Measurements from ENCODE around the gene ACD.

ACD gene

GRCh38 chr16:67668495-67669157 is 8.6 kb upstream of the ACD start:
- TF ChIP-seq ZFX (IDR thresholded peaks at IDR 0.05) (no peak), CTCF (conservative IDR thresholded peaks at IDR 0.05) (0 out of 2 replicates have a peak, but pooled peaks have one; percentile 13)
- H3K27ac ChIP-seq = peak overlapping the region; percentile 75; the same call in 1 of the 2 replicates

GRCh38 chr16:67667817-67668494 is 7.9 kb upstream of the ACD start:
- peak overlapping the region; percentile 75; the same call in 1 of the 2 replicates for H3K27ac ChIP-seq
- TF ChIP-seq CTCF (conservative IDR thresholded peaks at IDR 0.05) (peak; percentile 87), ZFX (IDR thresholded peaks at IDR 0.05) (no peak)

- H3K27ac ChIP-seq = peak overlapping the region; percentile 75; the same call in 1 of the 2 replicates
- TF ChIP-seq CTCF (conservative IDR thresholded peaks at IDR 0.05) = no peak
- TF ChIP-seq ZFX (IDR thresholded peaks at IDR 0.05) = no peak
These were observed 7.4 kb upstream of the ACD start for GRCh38 chr16:67667453-67667816.

GRCh38 chr16:67666559-67667452 is 6.7 kb upstream of the ACD start, which contains the start of the genes C16orf86 and ENKD1:
Gene C16orf86, plus strand, starts transcription at chr16:67666814. Its CDS starts 157 bp downstream, at chr16:67666971.
Gene ENKD1, minus strand, starts transcription at chr16:67666750. Its CDS starts 308 bp downstream, at chr16:67666442.
- peak within 1 kb of the TSS; percentile 75 for H3K27ac ChIP-seq
- 0 out of 2 replicates have a peak, but pooled peaks have one; percentile 17 for TF ChIP-seq ZFX (IDR thresholded peaks at IDR 0.05)
- TF ChIP-seq CTCF (conservative IDR thresholded peaks at IDR 0.05) = no peak

DNA sequence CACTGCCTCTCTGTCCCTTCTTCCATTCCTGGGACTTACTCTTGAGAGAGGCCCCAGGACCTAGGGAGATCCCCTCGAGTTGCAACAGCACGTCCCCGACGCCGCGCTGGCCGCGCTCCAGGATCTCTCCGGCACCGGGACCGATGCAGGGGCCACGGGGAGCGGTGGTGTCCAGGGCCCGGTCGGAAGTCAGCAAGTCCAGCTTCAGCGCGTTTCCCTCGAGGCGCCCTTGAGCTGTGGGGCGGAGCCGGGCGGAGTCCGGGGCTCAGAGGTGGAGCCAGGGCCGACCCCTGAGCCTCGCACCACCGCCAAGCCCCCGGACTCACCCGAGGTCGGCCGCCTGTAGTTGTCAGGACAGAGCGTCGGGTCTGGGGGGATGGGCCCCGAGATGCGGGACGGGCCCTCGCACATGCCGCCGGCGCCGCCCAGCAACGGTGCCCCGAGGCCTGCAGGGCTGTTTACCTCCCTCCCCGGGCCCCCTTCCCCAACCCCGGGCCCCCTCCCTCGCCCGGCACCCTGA is 6.0 kb upstream of the ACD start:
- peak overlapping the region; percentile 75 for H3K27ac ChIP-seq
- TF ChIP-seq ZFX (IDR thresholded peaks at IDR 0.05) (0 out of 2 replicates have a peak, but pooled peaks have one; percentile 38), CTCF (conservative IDR thresholded peaks at IDR 0.05) (no peak)

GRCh38 chr16:67665598-67665997 is 5.5 kb upstream of the ACD start:
- peak overlapping the region; percentile 75 for H3K27ac ChIP-seq
- no peak for TF ChIP-seq CTCF (conservative IDR thresholded peaks at IDR 0.05)
- no peak for TF ChIP-seq ZFX (IDR thresholded peaks at IDR 0.05)

Measured in C4-2B (cell line).